ENCODE measurements around the gene GMNN.
"Not testable (repeated sequence)": the region's sequence is repeated elsewhere in the genome, so short reads cannot be mapped to it uniquely, and the experiment has no call there.

GMNN gene

DNA sequence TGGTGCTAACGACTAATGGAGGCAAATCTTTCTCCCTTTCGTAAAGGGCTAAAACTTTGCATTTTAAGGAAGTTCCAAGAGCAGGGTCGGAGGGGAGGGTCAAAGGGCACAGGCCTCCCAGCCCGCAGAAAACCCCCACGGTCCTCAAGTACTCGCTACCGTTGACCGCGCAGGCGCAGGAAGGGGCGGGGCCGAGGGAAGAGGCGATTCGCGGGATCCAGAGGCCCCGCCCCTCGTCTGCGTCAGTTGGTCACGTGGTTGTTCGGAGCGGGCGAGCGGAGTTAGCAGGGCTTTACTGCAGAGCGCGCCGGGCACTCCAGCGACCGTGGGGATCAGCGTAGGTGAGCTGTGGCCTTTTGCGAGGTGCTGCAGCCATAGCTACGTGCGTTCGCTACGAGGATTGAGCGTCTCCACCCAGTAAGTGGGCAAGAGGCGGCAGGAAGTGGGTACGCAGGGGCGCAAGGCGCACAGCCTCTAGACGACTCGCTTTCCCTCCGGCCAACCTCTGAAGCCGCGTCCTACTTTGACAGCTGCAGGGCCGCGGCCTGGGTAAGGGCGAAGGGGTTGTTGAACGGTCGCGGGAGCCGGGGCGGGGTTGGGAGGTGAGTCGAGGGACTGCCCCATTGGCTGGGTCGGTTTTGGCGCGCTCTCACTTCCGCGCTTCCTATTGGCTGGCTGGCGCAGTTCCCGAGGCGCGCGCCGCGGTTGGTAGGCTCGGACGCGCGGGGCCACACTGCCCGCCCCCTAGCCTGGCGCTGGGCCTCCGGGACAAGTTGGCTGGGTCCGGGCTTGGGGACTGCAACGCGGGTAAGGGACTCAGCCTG lies at the start of gene GMNN:
TSS of gene GMNN (plus strand) at position 242 of the 824 bp plus-strand sequence. CDS start 2,310 bp downstream, outside the sequence.
- FAIRE-seq: no peak
- DNase-seq (ENCODE audit: low spot score): peak; percentile 96

DNA sequence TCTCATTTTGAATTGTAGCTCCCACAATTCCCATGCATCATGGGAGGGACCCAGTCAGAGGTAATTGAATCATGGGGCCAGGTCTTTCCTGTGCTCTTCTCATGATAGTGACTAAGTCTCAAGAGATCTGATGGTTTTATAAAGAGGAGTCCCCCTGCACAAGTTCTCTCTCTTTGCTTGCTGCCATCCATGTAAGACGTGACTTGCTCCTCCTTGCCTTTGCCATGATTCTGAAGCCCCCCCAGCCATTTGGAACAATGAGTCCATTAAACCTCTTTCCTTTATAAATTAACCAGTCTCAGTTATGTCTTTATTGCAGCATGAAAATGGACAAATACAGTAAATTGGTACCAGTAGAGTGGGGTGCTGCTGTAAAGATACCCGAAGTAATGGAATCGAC lies 44.1 kb upstream of the GMNN start:
- FAIRE-seq; DNase-seq (ENCODE audit: low spot score): not testable (repeated sequence)

DNA sequence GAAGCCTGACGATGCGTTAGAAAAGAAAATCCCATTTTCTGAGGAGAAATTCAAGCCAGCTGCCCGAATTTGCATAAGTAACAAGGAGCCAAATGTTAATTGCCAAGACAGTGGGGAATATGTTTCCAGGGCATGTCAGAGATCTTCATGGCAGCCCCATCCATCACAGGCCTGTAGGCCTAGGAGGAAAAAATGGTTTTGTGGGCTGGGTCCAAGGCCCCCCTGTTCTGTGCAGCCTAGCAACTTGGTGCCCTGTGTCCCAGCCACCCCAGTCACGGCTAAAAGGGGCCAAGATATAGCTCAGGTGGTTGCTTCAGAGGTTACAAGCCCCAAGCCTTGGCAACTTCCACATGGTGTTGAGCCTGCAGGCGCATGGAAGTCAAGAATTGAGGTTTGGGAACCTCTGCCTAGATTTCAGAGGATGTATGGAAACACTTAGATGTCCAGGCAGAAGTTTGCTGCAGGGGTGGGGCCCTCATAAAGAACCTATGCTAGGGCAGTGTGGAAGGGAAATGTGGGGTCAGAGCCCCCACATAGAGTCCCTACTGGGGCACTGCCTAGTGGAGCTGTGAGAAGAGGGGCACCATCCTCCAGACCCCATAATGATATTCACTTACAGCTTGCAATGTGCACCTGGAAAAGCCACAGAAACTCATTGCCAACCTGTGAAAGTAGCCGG lies 43.1 kb upstream of the GMNN start:
- FAIRE-seq; DNase-seq (ENCODE audit: low spot score): not testable (repeated sequence)

DNA sequence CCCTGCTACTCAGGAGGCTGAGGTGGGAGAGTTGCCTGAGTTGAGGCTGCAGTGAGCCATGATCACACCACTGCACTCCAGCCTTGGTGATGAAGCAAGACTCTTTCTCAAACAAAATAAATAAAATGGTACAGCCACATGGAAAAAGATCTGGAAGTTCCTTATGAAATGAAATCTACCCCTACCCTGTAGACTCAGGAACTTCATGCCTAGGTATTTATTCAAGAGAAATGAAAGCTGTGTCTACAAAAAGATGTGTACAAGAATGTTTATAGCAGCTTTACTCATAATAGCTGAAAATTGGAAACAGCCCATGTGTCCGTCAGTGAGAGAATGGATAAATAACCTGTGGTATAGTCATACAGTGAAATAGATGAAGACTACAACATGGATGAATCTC lies 40.6 kb upstream of the GMNN start:
- DNase-seq (ENCODE audit: low spot score): no peak

DNA sequence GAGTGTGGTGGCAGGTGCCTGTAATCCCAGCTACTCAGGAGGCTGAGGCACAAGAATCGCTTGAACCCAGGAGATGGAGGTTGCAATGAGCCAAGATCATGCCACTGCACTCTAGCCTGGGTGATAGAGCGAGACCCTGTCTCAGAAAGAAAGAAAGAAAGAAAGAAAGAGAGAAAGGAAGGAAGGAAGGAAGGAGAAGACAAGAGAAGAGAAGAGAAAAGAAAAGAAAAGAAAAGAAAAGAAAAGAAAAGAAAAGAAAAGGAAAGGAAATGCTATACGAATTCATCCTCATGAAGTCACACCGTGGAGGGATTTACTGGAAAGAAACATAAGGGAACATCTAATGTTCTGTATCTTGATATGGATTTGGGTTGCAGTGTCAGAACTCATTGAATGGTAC lies 40.0 kb upstream of the GMNN start:
- not testable (repeated sequence) for DNase-seq (ENCODE audit: low spot score); FAIRE-seq

More for the DNA sequence above, 40.6 kb upstream of the GMNN start:
- no peak for FAIRE-seq

DNA sequence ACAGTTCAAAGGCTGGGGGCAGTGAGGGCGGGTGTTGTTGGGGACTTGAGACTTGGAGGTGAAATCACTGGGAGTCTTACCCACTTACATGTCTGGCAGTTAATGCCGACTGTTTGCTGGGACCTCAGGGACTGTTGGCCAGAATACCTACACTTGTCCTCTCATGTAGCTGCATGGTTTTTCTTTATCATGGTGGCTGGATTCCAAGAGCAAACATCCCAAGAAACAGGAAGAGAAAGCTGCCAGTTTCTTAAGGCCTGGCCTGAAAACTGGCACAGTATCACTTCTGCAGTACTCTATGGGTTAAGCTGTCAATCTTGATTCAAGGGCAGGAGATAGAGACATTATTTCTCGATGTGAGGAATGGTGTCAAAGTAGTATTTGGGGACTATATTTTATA lies 36.0 kb upstream of the GMNN start:
- no peak for DNase-seq (ENCODE audit: low spot score)
- FAIRE-seq: no peak

DNA sequence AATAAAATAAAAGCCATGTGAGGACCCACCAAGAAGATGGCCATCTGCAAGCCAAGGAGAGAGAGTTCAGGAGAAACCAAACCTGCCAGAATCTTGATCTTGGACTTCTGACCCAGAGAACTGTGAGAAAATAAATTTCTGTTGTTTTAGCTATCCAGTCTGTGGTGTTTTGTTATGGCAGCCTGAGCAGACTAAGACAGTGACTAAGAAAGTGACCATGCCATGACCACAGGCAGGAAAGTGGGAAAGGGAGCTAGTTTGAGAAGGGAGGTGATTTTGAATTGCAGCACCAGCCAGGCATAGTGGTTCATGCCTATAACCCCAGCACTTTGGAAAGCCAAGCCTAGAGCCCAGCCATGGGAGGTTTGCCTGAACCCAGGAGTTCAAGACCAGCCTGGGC lies 33.9 kb upstream of the GMNN start:
- FAIRE-seq (no peak), DNase-seq (ENCODE audit: low spot score) (no peak)

DNA sequence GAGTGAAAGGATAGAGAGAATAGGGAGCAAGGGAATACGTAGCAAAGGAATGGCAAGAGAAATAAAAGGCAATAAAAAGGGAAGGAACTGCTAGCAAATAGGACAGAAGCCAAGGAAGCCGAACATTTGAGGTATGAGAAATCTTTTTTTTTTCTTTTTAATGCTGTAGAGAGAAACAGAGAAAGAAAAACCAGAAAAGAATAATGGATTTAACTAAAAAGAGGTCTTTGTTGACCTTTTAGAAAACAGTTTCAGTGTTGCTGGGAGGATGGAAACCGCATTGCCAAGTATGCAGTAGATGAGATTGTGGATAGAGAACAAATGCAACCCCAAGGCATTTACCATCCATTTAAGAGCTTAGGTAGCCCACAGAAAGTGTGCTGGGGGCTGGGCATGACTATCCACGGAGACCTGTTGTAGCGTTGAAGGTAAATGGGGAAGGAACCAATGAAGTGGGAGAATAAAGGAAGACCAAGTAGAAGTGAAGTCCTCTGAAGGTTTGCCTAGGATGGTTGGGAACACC lies 32.5 kb upstream of the GMNN start:
- DNase-seq (ENCODE audit: low spot score) (no peak), FAIRE-seq (no peak)

DNA sequence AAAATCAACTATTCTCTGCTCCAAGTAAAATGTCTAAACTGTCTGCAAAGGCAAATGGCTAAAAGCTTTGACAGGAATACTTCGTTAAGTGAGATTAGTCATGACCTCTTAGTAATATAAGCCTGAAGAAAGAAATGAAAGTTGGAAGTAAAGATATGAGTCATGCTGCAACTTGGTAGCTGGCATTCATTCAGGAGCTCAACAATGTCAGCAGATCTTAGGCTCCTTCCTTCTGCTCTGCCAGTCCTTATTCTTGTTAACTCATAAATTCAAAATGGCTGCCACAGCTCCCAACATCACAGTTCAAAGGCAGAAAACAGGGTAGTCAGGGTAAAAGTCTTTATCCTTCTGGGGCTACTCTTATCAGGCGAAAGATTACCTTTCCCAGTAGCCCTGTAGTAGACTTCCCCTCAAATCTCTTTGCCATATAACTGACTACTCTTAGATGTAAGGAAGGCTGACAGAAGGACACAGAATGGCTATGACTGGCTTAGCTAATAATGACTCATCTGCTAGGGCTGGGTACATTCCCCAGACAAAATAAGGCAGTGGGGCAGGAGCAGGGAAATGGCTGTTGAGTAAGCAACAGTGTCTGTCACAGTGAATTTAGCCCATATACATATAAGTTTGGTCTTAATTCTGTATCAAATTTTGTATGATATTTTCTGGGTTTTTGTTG lies 31.3 kb upstream of the GMNN start:
- no peak for FAIRE-seq
- DNase-seq (ENCODE audit: low spot score): peak; percentile 79

DNA sequence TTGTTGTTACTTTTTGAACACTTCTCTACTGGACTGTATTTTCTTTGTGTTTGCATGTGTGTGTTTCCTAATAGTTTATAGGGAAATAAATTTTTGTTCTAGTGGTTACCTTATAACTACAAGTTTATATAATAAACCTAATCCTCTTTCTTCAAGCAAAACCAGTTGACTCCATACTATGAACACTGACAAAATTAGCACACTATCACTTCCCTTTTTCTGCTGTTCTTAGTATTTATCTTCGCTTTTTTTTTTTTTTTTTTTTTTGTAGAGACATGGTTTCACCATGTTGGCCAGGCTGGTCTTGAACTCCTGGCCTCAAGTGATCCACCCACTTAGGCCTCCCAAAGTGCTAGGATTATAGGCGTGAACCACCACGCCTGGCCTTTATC lies 30.8 kb upstream of the GMNN start:
- DNase-seq (ENCODE audit: low spot score) (no peak), FAIRE-seq (no peak)

DNA sequence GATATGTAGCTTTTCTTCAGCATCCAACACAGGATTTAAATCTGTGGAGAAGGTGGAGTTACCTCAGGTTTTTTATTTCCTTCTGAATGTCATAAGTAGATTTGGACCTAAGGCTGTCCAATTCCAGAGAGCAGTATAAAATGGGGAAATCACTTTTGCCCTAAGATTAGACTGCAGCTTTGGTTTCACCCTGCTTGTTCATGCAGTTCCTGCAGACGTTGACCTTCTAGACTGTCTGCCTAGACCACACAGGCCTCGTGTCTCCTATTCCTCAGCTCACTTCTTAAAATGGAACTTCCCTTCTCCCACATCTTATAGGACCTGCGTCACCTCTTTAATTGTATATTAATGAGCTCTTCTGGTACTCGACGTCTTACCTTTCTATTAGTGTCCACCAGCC lies 29.8 kb upstream of the GMNN start:
- no peak for FAIRE-seq
- no peak for DNase-seq (ENCODE audit: low spot score)

DNA sequence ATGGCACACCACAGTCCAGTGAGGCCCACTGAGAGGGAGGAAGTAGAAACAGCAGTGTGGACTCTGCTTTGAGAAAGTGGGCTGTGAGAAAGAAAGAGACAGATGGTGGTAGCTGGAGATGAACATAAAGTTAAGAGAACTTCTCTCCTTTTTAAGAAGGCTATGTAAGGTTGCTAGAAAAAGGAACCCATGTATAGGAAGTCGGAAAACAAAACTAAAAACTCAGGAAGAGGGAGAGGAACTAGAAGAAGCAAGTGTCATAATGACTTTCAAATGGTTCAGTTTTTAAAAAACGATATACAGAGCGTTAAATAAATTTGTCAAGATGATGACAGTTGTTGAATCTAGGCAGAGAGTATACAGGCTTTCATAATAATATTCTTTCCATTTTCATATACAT lies 25.4 kb upstream of the GMNN start:
- FAIRE-seq: no peak
- no peak for DNase-seq (ENCODE audit: low spot score)

DNA sequence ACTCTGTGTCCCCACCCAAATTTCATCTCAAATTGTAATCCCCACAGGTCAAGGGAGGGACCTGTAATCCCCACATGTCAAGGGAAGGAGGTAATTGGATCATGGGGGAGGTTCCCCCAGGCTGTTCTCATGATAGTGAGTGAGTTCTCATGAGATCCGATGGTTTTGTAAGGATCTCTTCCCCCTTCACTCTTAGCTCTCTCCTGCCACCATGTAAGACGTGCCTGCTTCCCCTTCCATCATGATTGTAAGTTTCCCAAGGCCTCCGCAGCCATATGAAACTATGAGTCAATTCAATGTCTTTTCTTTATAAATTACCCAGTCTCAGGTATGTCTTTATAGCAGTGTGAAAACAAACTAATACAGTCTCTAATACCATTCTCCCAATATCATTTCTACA lies 23.9 kb upstream of the GMNN start:
- not testable (repeated sequence) for DNase-seq (ENCODE audit: low spot score); FAIRE-seq

DNA sequence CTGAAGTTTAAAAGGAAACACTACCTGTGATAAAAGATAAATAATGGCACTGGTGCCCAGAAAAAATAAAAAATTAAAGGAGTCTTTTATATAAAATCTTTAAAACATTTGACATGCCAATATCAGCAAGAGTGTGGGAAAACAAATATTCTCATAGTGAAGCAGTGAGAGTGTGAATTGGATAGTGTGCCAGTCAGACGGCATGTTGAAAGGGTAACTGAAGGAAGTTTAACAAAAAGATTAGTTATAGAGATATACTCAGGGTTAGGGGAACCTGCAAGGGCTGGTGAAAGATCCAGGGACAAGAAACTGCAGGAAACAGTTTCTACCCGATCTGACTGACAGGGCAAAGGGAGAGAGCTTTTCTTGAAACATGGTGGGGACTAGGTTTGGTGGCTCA lies 22.2 kb upstream of the GMNN start:
- DNase-seq (ENCODE audit: low spot score) (no peak), FAIRE-seq (no peak)

DNA sequence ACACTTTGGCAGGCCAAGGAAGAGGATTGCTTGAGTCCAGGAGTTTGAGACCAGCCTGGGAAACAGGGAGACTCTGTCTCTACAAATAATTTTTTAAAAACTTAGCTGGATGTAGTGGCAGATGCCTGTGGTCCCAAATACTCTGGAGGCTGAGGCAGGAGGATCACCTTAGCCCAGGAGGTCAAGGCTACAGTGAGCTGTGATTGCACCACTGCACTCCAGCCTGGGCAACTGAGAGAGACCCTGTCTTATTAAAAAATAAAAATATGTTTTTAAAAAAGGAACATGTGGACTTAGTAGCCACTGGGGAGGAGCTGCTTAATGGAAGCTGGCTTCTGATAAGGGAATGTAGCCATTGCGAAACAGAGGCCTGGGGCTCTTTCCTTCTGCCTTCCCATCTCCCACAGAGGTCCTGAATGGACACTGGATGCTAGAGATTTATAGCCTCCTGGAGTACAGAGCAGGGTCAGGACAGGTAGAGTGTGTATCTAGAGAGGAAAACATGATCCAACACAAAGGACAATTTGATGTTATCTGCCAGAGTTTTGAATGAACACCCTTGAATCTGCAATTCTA lies 21.7 kb upstream of the GMNN start:
- no peak for FAIRE-seq
- no peak for DNase-seq (ENCODE audit: low spot score)

DNA sequence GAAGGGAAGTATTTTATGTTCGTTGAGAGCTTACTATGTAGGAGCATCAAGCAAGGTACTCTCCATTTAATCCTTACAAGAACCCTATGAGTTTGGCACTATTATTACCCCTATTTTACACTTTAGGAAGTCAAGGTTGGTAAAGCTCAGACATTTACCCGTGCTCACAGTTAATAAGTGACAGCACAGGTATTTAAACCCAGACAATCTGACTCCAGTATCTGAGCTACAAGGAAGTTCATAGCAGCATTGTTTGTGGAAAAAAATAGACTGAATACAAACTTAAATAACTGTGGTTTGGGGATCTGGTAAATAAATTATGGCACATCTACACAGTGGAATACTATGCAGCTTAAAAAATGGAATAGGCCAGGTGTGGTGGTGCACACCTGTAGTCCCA lies 21.2 kb upstream of the GMNN start:
- no peak for FAIRE-seq

DNA sequence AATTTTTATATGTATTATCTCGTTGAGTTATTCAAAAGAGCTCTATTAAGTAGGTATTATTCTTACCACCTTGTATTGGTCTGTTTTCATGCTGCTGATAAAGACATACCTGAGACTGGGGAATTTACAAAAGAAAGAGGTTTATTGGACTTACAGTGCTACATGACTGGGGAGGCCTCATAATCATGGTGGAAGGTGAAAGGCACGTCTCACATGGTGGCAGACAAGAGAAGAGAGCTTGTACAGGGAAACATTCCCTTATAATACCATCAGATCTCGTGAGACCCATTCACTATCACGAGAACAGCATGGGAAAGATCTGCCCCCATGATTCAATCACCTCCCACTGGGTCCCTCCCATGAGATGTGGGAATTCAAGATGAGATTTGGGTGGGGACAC lies 20.4 kb upstream of the GMNN start:
- not testable (repeated sequence) for FAIRE-seq; DNase-seq (ENCODE audit: low spot score)

More for the DNA sequence above, 21.2 kb upstream of the GMNN start:
- DNase-seq (ENCODE audit: low spot score): no peak

DNA sequence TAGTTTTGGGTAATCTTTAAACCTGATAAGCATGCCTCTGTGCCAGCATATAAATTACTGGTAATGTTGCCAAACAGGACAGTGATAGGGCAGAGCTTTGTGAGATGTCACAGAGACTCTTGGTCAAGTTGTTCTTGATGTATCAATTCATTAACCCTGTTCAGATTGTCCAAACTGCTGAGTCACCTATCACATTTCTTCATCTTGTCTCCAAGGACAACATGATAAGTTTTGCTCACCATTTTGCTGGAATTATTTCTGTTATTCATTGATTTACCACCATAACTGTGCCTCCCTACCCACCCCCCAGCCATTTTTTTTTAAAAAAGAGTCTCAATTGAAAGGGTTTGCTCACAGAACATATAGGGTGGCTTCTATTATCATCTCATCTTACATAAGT lies 19.5 kb upstream of the GMNN start:
- FAIRE-seq (no peak), DNase-seq (ENCODE audit: low spot score) (no peak)

DNA sequence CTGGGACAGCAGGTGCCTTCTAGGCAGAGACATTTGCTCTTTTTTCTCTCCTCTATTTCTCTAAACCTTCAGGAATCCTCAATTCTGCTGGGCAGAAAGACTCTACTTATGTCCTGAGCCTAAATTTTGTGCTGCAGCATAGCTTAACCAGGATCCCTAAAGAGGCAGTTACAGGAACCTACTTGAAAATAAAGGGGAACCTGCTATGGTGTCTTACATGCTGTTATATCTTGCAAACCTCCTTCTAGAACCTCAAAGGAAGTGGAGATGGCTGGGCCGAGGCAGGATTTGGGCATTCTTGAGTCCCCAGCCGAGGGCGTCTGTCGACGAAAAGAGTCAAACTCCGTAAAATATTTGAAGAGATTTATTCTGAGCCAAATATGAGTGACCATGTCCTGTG lies 17.1 kb upstream of the GMNN start:
- no peak for DNase-seq (ENCODE audit: low spot score)
- FAIRE-seq: no peak

DNA sequence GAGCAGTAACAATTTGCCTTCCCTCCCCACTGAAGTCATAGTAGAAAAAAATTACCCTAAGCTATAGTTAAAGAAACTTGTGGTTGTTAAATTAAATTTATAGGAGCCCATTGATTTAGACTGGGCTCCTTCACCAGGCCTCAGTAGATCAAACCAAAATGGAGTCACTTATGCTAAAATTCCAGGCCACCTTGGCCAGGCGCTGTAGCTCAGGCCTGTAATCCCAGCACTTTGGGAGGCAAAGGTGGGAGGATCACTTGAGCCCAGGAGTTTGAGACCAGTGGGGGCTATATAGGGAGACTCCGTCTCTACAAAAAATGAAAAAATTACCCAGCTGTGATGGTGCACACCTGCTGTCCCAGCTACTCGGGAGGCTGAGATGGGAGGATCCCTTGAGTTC lies 15.0 kb upstream of the GMNN start:
- no peak for DNase-seq (ENCODE audit: low spot score)
- no peak for FAIRE-seq

DNA sequence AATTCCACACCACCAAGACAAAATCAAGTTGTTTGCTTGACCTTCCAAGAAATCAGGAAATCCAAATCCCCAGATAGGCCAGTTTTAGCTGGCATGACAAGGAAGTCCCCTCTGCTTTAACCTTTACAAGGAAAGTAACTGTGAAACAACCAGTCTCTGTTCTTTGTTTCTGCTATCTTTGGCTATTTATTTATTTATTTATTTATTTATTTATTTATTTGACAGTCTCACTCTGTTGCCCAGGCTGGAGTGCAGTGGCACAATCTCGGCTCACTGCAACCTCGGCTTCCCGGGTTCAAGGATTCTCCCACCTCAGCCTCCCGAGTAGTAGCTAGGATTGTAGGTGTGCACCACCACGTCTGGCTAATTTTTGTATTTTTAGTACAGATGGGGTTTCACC lies 14.5 kb upstream of the GMNN start:
- DNase-seq (ENCODE audit: low spot score) (no peak), FAIRE-seq (no peak)

Measured in urothelium cell line (cell line).